Tibial nerve (tissue), 4 donors: ENCODE results near the gene TBL1X.

Experiments
- EP300 ChIP-seq, 2 donors: sonication (generic); formaldehyde crosslinking; IDR thresholded peaks; one replicate each; pipeline ENCODE4 v1.6.1; 2017; ENCODE audit warnings: antibody characterized with exemption in 2 of 2, mild to moderate bottlenecking in 1 of 2
- POLR2A ChIP-seq, 2 donors: fragments of 450-650 bp; IDR thresholded peaks; one replicate each; pipeline ENCODE4 v1.6.1; 2017; ENCODE audit warnings: antibody characterized with exemption in 2 of 2, mild to moderate bottlenecking in 2 of 2, moderate library complexity in 2 of 2
- TF ChIP-seq, protein P1 (sequence below), 5 experiments: fragments of 200-600 bp in 3 of 5; fragments of 450-650 bp in 2 of 5; sonication (generic) in 3 of 5; IDR thresholded peaks; one replicate each; pipeline ENCODE4 v1.5.1; 2016 to 2019; ENCODE audit warnings: antibody characterized with exemption in 5 of 5, mild to moderate bottlenecking in 3 of 5, moderate library complexity in 2 of 5

GRCh38 chrX:9687899-9688298 is 223.0 kb downstream of the TBL1X start:
- TF ChIP-seq POLR2A (IDR thresholded peaks at IDR 0.05) (no peak), EP300 (IDR thresholded peaks at IDR 0.05) (no peak)
- TF ChIP-seq, protein P1, sequence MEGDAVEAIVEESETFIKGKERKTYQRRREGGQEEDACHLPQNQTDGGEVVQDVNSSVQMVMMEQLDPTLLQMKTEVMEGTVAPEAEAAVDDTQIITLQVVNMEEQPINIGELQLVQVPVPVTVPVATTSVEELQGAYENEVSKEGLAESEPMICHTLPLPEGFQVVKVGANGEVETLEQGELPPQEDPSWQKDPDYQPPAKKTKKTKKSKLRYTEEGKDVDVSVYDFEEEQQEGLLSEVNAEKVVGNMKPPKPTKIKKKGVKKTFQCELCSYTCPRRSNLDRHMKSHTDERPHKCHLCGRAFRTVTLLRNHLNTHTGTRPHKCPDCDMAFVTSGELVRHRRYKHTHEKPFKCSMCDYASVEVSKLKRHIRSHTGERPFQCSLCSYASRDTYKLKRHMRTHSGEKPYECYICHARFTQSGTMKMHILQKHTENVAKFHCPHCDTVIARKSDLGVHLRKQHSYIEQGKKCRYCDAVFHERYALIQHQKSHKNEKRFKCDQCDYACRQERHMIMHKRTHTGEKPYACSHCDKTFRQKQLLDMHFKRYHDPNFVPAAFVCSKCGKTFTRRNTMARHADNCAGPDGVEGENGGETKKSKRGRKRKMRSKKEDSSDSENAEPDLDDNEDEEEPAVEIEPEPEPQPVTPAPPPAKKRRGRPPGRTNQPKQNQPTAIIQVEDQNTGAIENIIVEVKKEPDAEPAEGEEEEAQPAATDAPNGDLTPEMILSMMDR (IDR thresholded peaks at IDR 0.05): no peak
